NCI-H1092 treated with DMSO at 0.1 percent for 48 hours (cell line): Measurements from ENCODE around the gene KLKB1.
A peak's percentile ranks its signal among the peaks of the same experiment; 100 is the strongest.
"Not testable (repeated sequence)": the region's sequence is repeated elsewhere in the genome, so short reads cannot be mapped to it uniquely, and the experiment has no call there.

Experiments used
- DNase-seq: peaks from one replicate; lab custom pipeline; 2025; lab: John Stamatoyannopoulos, UW

Gene KLKB1

GRCh38 chr4:186227744-186228513 lies 622 bp downstream of the KLKB1 start:
- no peak for DNase-seq

GRCh38 chr4:186228514-186228894 lies 1.2 kb downstream of the KLKB1 start:
- DNase-seq = no peak

- no peak for DNase-seq
These were observed 7.1 kb downstream of the KLKB1 start for GRCh38 chr4:186234367-186234766.

GRCh38 chr4:186236126-186236525 lies 8.8 kb downstream of the KLKB1 start:
- no peak for DNase-seq

GRCh38 chr4:186240452-186240847 lies 13.1 kb downstream of the KLKB1 start:
- DNase-seq = no peak

- DNase-seq = peak; percentile 8
These were observed 13.7 kb downstream of the KLKB1 start for GRCh38 chr4:186240848-186241491.

GRCh38 chr4:186241616-186242015 lies 14.3 kb downstream of the KLKB1 start:
- DNase-seq = no peak

GRCh38 chr4:186242031-186242430 lies 14.7 kb downstream of the KLKB1 start:
- DNase-seq = not testable (repeated sequence)

- no peak for DNase-seq
These were observed 16.0 kb downstream of the KLKB1 start for GRCh38 chr4:186243331-186243730.

- DNase-seq = no peak
These were observed 17.5 kb downstream of the KLKB1 start for GRCh38 chr4:186244835-186245234.

GRCh38 chr4:186247062-186247752 lies 19.9 kb downstream of the KLKB1 start:
- not testable (repeated sequence) for DNase-seq

- no peak for DNase-seq
These were observed 21.3 kb downstream of the KLKB1 start for GRCh38 chr4:186248643-186249042.

- DNase-seq = no peak
These were observed 22.8 kb downstream of the KLKB1 start for GRCh38 chr4:186249785-186250754.

- no peak for DNase-seq
These were observed 23.5 kb downstream of the KLKB1 start for GRCh38 chr4:186250760-186251159.

- DNase-seq = no peak
These were observed 27.8 kb downstream of the KLKB1 start for GRCh38 chr4:186255122-186255521.

- DNase-seq = no peak
These were observed 31.0 kb downstream of the KLKB1 start for GRCh38 chr4:186258216-186258811.

- DNase-seq = no peak
These were observed 32.8 kb downstream of the KLKB1 start for GRCh38 chr4:186260117-186260503.

- no peak for DNase-seq
These were observed 33.5 kb downstream of the KLKB1 start for GRCh38 chr4:186260504-186261448.

GRCh38 chr4:186264660-186265059 lies 37.4 kb downstream of the KLKB1 start:
- no peak for DNase-seq

GRCh38 chr4:186265250-186265649 lies 37.9 kb downstream of the KLKB1 start:
- not testable (repeated sequence) for DNase-seq
